Stomach (tissue), 4 donors: ENCODE measurements around the gene MYO3B.

Experiments
- CTCF ChIP-seq, 7 experiments: fragments of 450-650 bp in 4 of 7; fragments of 200-600 bp in 3 of 7; sonication (generic) in 3 of 7; IDR thresholded peaks; one replicate each; pipeline ENCODE4 v1.5.1; 2016 to 2019; ENCODE audit warnings: antibody characterized with exemption in 7 of 7, control low read depth in 2 of 7, mild to moderate bottlenecking in 1 of 7
- EP300 ChIP-seq: sonication (generic); formaldehyde crosslinking; IDR thresholded peaks from one replicate; pipeline ENCODE4 v1.6.1; 2017; ENCODE audit warnings: antibody characterized with exemption
- POLR2A ChIP-seq, 4 donors: fragments of 450-650 bp; IDR thresholded peaks; one replicate each; pipeline ENCODE4 v1.6.1; 2016; ENCODE audit warnings: antibody characterized with exemption in 4 of 4, control low read depth in 2 of 4, mild to moderate bottlenecking in 1 of 4, moderate library complexity in 1 of 4
- POLR2AphosphoS5 ChIP-seq, 3 donors: sonication (generic); formaldehyde crosslinking; IDR thresholded peaks; one replicate each; pipeline ENCODE4 v1.6.1; 2016; ENCODE audit warnings: antibody characterized with exemption in 3 of 3

- TF ChIP-seq POLR2A (IDR thresholded peaks at IDR 0.05) (no peak), CTCF (IDR thresholded peaks at IDR 0.05) (no peak), POLR2AphosphoS5 (IDR thresholded peaks at IDR 0.05) (no peak), EP300 (no peak)
These were observed 208.6 kb downstream of the MYO3B start for GRCh38 chr2:170386554-170386953.
